Sigmoid colon (tissue), 7 donors: ENCODE results near the gene UBAP1L. TPM values are rescaled to one million over a fixed set of nuclear protein-coding genes. Genes with fewer than 3 reads are reported as not detected.
"Not testable (repeated sequence)": the region's sequence is repeated elsewhere in the genome, so short reads cannot be mapped to it uniquely, and the experiment has no call there.

Experiments
- DNase-seq: peaks from one replicate; pipeline ENCODE4 v3.0.0-alpha.2; 2019
- H3K27ac ChIP-seq, 4 donors: fragments of 200-600 bp; sonication (generic); one replicate each; pipeline ENCODE4 v1.5.1; 2016 to 2019; ENCODE audit warnings: mild to moderate bottlenecking in 1 of 4
- H3K27me3 ChIP-seq, 3 donors: fragments of 200-600 bp; sonication (generic); one replicate each; pipeline ENCODE4 v1.5.1; 2019; ENCODE audit warnings: mild to moderate bottlenecking in 1 of 3
- H3K36me3 ChIP-seq, 4 donors: fragments of 200-600 bp; sonication (generic); one replicate each; pipeline ENCODE4 v1.5.1; 2016 to 2019
- H3K4me1 ChIP-seq, 4 donors: fragments of 200-600 bp; sonication (generic); one replicate each; pipeline ENCODE4 v1.5.1; 2017 to 2019
- H3K4me3 ChIP-seq, 4 donors: fragments of 200-600 bp; sonication (generic); one replicate each; pipeline ENCODE4 v1.5.1; 2017 to 2019; ENCODE audit warnings: mild to moderate bottlenecking in 2 of 4, moderate library complexity in 1 of 4
- H3K9me3 ChIP-seq, 4 donors: fragments of 200-600 bp in 3 of 4; sonication (generic) in 3 of 4; one replicate each; pipeline versions ENCODE4 v1.5.1 to v1.6.1; 2013 to 2019
- EP300 ChIP-seq, 4 donors: sonication (generic); formaldehyde crosslinking; IDR thresholded peaks; one replicate each; pipeline ENCODE4 v1.6.1; 2017; ENCODE audit warnings: antibody characterized with exemption in 4 of 4
- POLR2A ChIP-seq, 2 donors: fragments of 450-650 bp; IDR thresholded peaks; one replicate each; pipeline ENCODE4 v1.6.1; 2016; ENCODE audit warnings: antibody characterized with exemption in 2 of 2, mild to moderate bottlenecking in 2 of 2, moderate library complexity in 2 of 2
- POLR2AphosphoS5 ChIP-seq, 4 donors: sonication (generic); formaldehyde crosslinking; IDR thresholded peaks; one replicate each; pipeline ENCODE4 v1.6.1; 2017; ENCODE audit warnings: antibody characterized with exemption in 4 of 4
- WGBS, 2 donors: extraction: QIAGEN DNeasy Blood & Tissue Kit; methylation state at CpG; one replicate each; pipeline ENCODE4 v1.1.7; 2013; 5-methylcytosine and 5-hydroxymethylcytosine counted together
- intact Hi-C: fragments of 100-400 bp; cut with DNase I; formaldehyde crosslinking; loops from one replicate; pipeline ENCODE4 v1.15.1; 2023
- polyA plus RNA-seq, 3 donors: library from polyadenylated mRNA; stranded (reverse); fragments of 200-250 nt; gene quantifications; one replicate each; pipeline ENCODE4 v1.2.3, GENCODE V29; 2013
- total RNA-seq, 4 donors: library from RNA; depleted of rRNA; stranded (reverse); fragments of >200 nt; gene quantifications; one replicate each; pipeline ENCODE4 v1.1.0, GENCODE V29; 2016
- TF ChIP-seq, protein P1 (sequence below), 4 experiments: fragments of 450-650 bp in 3 of 4; fragments of 200-600 bp in 1 of 4; IDR thresholded peaks; one replicate each; pipeline ENCODE4 v1.5.1; 2016 to 2019; ENCODE audit warnings: antibody characterized with exemption in 4 of 4, mild to moderate bottlenecking in 3 of 4, moderate library complexity in 2 of 4
- donor health status: healthy with polysubstance abuse.
- donor health status: Bipolar disorder and iron deficiency.
- donor health status: healthy.

The UBAP1L gene
- total and polyA plus RNA-seq, 7 donors = 0.23 to 5.7 (median 4.0) TPM; not detected in 1

DNA sequence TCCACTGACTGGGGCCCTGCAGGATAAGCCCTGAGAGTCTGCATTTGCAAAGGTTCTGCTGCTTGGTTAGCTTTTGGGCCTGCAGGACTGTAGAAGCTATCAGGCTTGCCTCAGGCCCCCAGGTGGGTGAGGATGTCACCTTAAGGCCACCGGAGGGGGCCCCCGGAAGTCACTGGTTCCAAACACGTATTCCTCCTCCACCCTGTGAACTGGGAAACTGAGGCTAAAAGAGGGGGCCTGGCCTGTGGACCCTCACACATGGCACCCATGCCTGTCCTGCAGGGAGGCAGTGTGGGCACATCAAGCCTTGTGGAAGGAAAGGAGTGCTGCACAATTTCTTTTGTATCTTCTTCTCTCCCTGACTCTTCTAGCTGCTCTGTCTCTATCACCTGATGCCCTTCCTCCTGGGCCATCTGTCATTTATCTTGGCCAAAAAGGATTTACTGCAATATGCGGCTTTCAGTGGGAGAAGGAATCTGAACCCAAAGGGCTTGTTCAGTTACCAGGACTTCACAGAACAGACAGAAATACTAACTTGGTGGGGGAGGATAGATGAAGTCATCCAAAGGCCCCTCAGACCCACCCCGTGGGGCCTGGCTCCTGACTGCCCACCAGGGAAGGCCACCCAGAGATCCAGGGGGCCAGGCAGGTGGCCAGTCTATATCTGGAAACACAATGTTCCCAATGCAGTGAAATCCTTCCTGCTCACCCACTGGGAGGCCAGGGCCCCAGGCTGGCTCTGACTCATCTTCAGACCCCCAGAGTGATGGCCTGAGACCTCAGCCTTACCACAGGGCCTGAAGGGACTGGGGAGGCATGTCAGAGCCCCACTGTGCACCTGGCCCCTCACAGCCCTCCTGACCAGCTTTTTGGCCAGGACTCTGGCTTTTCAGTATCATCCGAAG is 18.3 kb downstream of the UBAP1L start:
- WGBS, 2 donors = 92 to 94% methylated on average over 6 of the region's 6 CpGs
- peak overlapping the region in 3 of 4 donors; percentile 82 to 95 (median 83) for H3K27ac ChIP-seq
- peaks cover 0 to 39% (median 13%) of the 10 kb centered on the region in 4 donors for H3K36me3 ChIP-seq
- no peaks in the 10 kb centered on the region for H3K27me3 ChIP-seq
- intact Hi-C loops = loop anchor here (2.0 kb wide), 1 partner anchor 14 kb away; no protein-coding TSS in a partner anchor
- no peak for DNase-seq
- no peaks in the 10 kb centered on the region for H3K9me3 ChIP-seq
- TF ChIP-seq POLR2A (IDR thresholded peaks at IDR 0.05) (no peak), POLR2AphosphoS5 (IDR thresholded peaks at IDR 0.05) (no peak), EP300 (IDR thresholded peaks at IDR 0.05) (no peak)
- TF ChIP-seq, protein P1, sequence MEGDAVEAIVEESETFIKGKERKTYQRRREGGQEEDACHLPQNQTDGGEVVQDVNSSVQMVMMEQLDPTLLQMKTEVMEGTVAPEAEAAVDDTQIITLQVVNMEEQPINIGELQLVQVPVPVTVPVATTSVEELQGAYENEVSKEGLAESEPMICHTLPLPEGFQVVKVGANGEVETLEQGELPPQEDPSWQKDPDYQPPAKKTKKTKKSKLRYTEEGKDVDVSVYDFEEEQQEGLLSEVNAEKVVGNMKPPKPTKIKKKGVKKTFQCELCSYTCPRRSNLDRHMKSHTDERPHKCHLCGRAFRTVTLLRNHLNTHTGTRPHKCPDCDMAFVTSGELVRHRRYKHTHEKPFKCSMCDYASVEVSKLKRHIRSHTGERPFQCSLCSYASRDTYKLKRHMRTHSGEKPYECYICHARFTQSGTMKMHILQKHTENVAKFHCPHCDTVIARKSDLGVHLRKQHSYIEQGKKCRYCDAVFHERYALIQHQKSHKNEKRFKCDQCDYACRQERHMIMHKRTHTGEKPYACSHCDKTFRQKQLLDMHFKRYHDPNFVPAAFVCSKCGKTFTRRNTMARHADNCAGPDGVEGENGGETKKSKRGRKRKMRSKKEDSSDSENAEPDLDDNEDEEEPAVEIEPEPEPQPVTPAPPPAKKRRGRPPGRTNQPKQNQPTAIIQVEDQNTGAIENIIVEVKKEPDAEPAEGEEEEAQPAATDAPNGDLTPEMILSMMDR (IDR thresholded peaks at IDR 0.05) = no peak
- peaks cover 3 to 68% (median 61%) of the 10 kb centered on the region in 4 donors for H3K4me1 ChIP-seq
- no peak overlapping the region for H3K4me3 ChIP-seq

DNA sequence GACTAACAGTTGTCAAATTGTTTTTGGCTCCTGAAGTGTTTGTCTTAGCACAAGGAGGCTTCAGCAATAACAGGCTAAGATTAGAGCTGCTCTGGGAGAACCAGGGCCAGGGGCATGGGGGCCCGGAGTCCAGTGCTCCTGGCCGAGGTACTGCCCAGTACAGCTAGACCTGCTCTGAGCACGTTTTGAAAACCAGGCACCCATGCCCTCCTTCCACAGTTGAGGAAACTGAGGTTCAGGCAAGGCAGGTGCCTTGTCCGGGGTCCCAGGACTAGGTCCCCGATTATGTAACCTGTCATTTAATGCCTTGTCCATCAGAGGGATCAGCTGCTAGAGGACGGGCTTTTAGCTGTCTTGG is 19.3 kb downstream of the UBAP1L start:
- intact Hi-C loops = loop anchor here (2.0 kb wide), 1 partner anchor 13 kb away; no protein-coding TSS in a partner anchor
- Histone ChIP-seq H3K9me3 (no peaks in the 10 kb centered on the region), H3K4me1 (peaks cover 3 to 61% (median 58%) of the 10 kb centered on the region in 4 donors), H3K27ac (peak overlapping the region; percentile 82 to 95 (median 89)), H3K36me3 (peaks cover 0 to 35% (median 13%) of the 10 kb centered on the region in 4 donors), H3K27me3 (no peaks in the 10 kb centered on the region), H3K4me3 (no peak overlapping the region)
- peak; percentile 69 for DNase-seq
- TF ChIP-seq POLR2AphosphoS5 (IDR thresholded peaks at IDR 0.05) = no peak
- no peak for TF ChIP-seq EP300 (IDR thresholded peaks at IDR 0.05)
- no peak for TF ChIP-seq POLR2A (IDR thresholded peaks at IDR 0.05)
- TF ChIP-seq, protein P1 (IDR thresholded peaks at IDR 0.05) = no peak
- 87 to 91% methylated on average over 6 of the region's 6 CpGs for WGBS, 2 donors

DNA sequence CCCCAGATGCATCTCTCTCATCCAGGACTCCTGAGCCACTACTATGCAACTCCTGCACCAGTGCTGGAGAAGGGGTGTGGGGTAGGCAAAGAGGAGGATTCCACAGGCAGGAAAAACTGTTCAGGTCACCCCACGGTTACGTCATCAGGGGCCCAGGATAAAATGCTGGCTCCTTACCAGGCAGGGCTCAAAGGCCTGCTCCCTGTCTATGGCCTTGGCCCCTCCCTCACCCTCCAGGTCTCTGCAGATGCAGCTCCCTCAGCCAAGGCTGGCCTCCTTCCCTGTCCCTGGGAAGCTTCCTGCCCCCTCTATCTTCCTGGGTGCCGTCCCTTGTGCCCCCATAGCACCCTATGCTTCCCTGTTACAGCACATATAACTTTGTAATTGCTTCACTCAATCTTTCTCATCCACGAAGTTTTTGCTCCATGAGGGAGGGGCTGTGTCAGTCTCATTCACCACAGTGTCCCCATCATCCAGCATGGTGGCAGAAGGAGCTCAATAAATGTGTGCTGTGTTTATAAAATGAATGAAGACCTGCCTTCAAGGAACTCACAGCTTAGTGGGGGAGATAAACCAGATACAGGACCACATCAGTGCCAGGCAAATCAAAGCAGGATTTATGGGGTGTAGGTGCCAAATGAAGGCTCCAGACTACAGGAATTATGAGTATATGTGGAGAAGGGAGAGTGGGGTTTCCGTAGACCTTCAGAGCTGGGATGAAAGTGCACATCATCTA is 19.8 kb downstream of the UBAP1L start:
- Histone ChIP-seq H3K27me3 (no peaks in the 10 kb centered on the region), H3K9me3 (no peaks in the 10 kb centered on the region), H3K4me1 (peaks cover 3 to 62% (median 57%) of the 10 kb centered on the region in 4 donors), H3K27ac (peak overlapping the region; percentile 82 to 95 (median 89)), H3K36me3 (peaks cover 0 to 30% (median 13%) of the 10 kb centered on the region in 4 donors), H3K4me3 (no peak overlapping the region)
- peak; percentile 87 for DNase-seq
- intact Hi-C loops = no loop called here
- WGBS, 2 donors = 33 to 65% methylated on average over 5 of the region's 5 CpGs
- TF ChIP-seq POLR2AphosphoS5 (IDR thresholded peaks at IDR 0.05) = peak; percentile 84 to 97 (median 92)
- TF ChIP-seq, protein P1 (IDR thresholded peaks at IDR 0.05) = no peak
- peak; percentile 54 to 87 (median 64) for TF ChIP-seq EP300 (IDR thresholded peaks at IDR 0.05)
- no peak for TF ChIP-seq POLR2A (IDR thresholded peaks at IDR 0.05)

DNA sequence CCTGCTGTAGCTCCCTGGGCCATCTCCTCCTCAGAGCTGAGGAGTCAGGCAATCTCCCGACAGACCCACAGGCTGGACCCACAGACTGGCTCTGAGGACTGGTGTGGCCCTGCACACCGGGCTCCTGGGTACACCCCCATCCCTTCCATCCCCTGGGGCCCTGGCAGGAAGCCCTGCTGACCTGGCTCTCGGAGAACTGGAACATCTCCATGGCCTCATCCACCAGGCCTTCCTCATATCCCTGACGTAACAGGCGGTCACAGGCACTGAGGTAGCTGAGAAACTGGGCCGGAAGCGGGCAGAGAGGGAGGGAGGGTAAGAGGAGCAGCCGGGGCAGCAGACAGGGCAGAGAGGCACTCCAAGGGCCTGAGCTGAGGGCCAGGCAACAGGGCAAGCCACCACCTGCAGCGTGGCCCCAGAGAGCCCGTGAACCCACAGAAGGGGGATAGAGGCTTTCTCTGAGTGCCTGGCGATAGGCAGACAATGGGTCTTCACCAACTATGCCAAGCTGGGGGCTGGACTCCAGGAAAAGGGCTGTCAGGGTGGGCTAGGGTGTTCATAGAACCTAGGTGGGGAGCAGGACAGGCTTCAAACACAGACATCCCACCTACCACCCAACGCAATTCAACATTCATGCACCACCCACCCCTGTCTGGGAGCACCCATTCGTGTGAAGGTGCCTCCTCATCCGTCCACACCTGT is 20.6 kb downstream of the UBAP1L start:
- Histone ChIP-seq H3K27ac (peak overlapping the region; percentile 82 to 95 (median 89)), H3K36me3 (peaks cover 0 to 22% (median 11%) of the 10 kb centered on the region in 4 donors), H3K9me3 (no peaks in the 10 kb centered on the region), H3K4me3 (no peak overlapping the region), H3K4me1 (peaks cover 3 to 69% (median 62%) of the 10 kb centered on the region in 4 donors), H3K27me3 (no peaks in the 10 kb centered on the region)
- 90 to 92% methylated on average over 14 of the region's 14 CpGs for WGBS, 2 donors
- intact Hi-C loops = no loop called here
- TF ChIP-seq EP300 (IDR thresholded peaks at IDR 0.05) = peak in 3 of 4 donors; percentile 44 to 76 (median 62)
- TF ChIP-seq, protein P1 (IDR thresholded peaks at IDR 0.05) = no peak
- TF ChIP-seq POLR2AphosphoS5 (IDR thresholded peaks at IDR 0.05) = peak; percentile 57 to 82 (median 70)
- peak in 1 of 2 donors; percentile 10 for TF ChIP-seq POLR2A (IDR thresholded peaks at IDR 0.05)
- DNase-seq = peak; percentile 92

DNA sequence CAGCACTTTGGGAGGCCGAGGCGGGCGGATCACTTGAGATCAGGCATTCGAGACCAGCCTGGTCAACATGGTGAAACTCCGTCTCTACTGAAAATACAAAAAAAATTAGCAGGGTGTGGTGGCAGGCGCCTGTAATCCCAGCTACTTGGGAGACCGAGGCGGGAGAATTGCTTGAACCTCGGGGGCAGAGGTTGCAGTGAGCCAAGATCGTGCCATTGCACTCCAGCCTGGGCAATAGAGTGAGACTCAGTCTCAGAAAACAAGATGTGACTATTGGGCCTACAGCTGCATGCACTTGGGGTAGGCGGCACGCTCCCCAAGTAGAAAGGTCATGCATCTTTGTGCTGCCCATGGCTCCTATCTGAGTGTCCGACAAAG is 21.2 kb downstream of the UBAP1L start:
- 91 to 96% methylated on average over 13 of the region's 13 CpGs for WGBS, 2 donors
- Histone ChIP-seq H3K27ac (peak overlapping the region; percentile 82 to 95 (median 89)), H3K36me3 (peaks cover 0 to 16% (median 8%) of the 10 kb centered on the region in 4 donors), H3K4me1 (peaks cover 3 to 75% (median 68%) of the 10 kb centered on the region in 4 donors)
- H3K4me3 ChIP-seq, DNase-seq, H3K9me3 ChIP-seq, intact Hi-C loops, H3K27me3 ChIP-seq: not testable (repeated sequence)
